HepG2 (cell line): ENCODE measurements around the gene FNDC3B. TPM values are rescaled to one million over a fixed set of nuclear protein-coding genes. Genes with fewer than 3 reads are reported as not detected.
A peak's percentile ranks its signal among the peaks of the same experiment; 100 is the strongest.

Experiments
- ATAC-seq: fragments of 200-7000 bp; cut with Tn5 transposase; 3 replicates; pipeline ENCODE4 v1.9.1; 2020; ENCODE audit warnings: mild to moderate bottlenecking, moderate library complexity
- BruUV-seq: library from RNA; stranded (reverse); fragments of 400-500 nt; replicated peaks from 2 replicates; lab custom pipeline; 2021; lab: Mats Ljungman, UMichigan
- CTCF ChIA-PET: fragments of 300-600 bp; formaldehyde crosslinking; extraction: SDS; loops from one replicate; lab custom pipeline; 2021; ENCODE audit warnings: low total read pairs, inconsistent platforms, low intra/inter-chr PET ratio; lab: Yijun Ruan, JAX
- POLR2A ChIA-PET: fragments of 350-600 bp; sonication (Branson Sonifier 250); formaldehyde crosslinking; loops from one replicate; lab custom pipeline; 2020; ENCODE audit warnings: antibody characterized with exemption, inconsistent platforms; lab: Yijun Ruan, JAX
- DNase-seq: peaks from one replicate; pipeline ENCODE4 v3.0.0-alpha.2; 2015; ENCODE audit warnings: low spot score
- FAIRE-seq: peaks from 3 replicates; lab custom pipeline; 2011; peaks lifted over from hg19 to GRCh38; lab: Jason Lieb, UNC
- H2AFZ ChIP-seq: one replicate; pipeline ENCODE4 v1.6.1; 2011; ENCODE audit warnings: low read length, inconsistent platforms
- H3K27ac ChIP-seq: fragments of 300-600 bp; 3 replicates; pipeline ENCODE4 v1.8.0; 2011; ENCODE audit warnings: mixed run types, mild to moderate bottlenecking, mixed read lengths, low read length, inconsistent platforms; ENCODE audit not compliant: insufficient read depth; ENCODE audit errors: extremely low read length
- H3K27me3 ChIP-seq, 2 experiments: fragments of 200-600 bp in 1 of 2; 2 replicates in 1 of 2; 3 replicates in 1 of 2; pipeline versions ENCODE4 v1.6.0 to v1.8.0; 2011; ENCODE audit warnings: low read length in 2 of 2, mild to moderate bottlenecking in 2 of 2, moderate library complexity in 2 of 2, inconsistent platforms in 1 of 2; ENCODE audit not compliant: insufficient read depth in 2 of 2, control insufficient read depth in 1 of 2
- H3K36me3 ChIP-seq, 2 experiments: fragments of 200-600 bp in 1 of 2; replicated peaks in 1 of 2; 2 replicates in 1 of 2; 3 replicates in 1 of 2; pipeline versions ENCODE4 v1.5.1 to v1.8.0; 2011; ENCODE audit warnings: low read length in 2 of 2, inconsistent platforms in 1 of 2; ENCODE audit not compliant: insufficient read depth in 2 of 2, control insufficient read depth in 1 of 2
- H3K4me1 ChIP-seq: 2 replicates; pipeline ENCODE4 v1.5.1; 2012; ENCODE audit warnings: low read length, inconsistent platforms; ENCODE audit not compliant: insufficient read depth
- H3K4me2 ChIP-seq: 2 replicates; pipeline ENCODE4 v1.6.0; 2011; ENCODE audit warnings: low read depth, low read length, inconsistent platforms
- H3K4me3 ChIP-seq, 3 experiments: fragments of 200-600 bp in 1 of 3; sonication (generic), shearing (Covaris generic) in 1 of 3; replicated peaks in 1 of 3; 2 replicates each; pipeline ENCODE4 v1.5.1; 2011 to 2016; ENCODE audit warnings: low read length in 3 of 3, inconsistent platforms in 2 of 3, low read depth in 2 of 3, mild to moderate bottlenecking in 2 of 3, control low read depth in 1 of 3, mixed read lengths in 1 of 3; ENCODE audit not compliant: insufficient read depth in 1 of 3
- H3K79me2 ChIP-seq: one replicate; pipeline ENCODE4 v1.6.1; 2011; ENCODE audit warnings: low read length, inconsistent platforms; ENCODE audit not compliant: insufficient read depth
- H3K9ac ChIP-seq: 2 replicates; pipeline ENCODE4 v1.6.0; 2011; ENCODE audit warnings: mild to moderate bottlenecking, low read depth, low read length, inconsistent platforms; ENCODE audit not compliant: insufficient read depth
- H3K9me3 ChIP-seq: 2 replicates; pipeline ENCODE4 v1.5.1; 2012; ENCODE audit warnings: mild to moderate bottlenecking, low read length
- H4K20me1 ChIP-seq: 2 replicates; pipeline ENCODE4 v1.6.0; 2011; ENCODE audit warnings: inconsistent platforms, mild to moderate bottlenecking, low read length, moderate library complexity; ENCODE audit not compliant: insufficient read depth
- AGO2 ChIP-seq: fragments of 200-400 bp; formaldehyde crosslinking; optimal IDR thresholded peaks from 2 replicates; pipeline ENCODE3; 2017; ENCODE audit warnings: mild to moderate bottlenecking, low read depth, low read length, moderate library complexity
- JUNB ChIP-seq: sonication (generic); formaldehyde crosslinking; IDR thresholded peaks from 2 replicates; pipeline ENCODE4 v1.8.0; 2022; ENCODE audit warnings: missing genetic modification reagents, mild to moderate bottlenecking, borderline replicate concordance
- PAF1 ChIP-seq: IDR thresholded peaks from 2 replicates; pipeline ENCODE4 v1.6.1; 2016; ENCODE audit warnings: missing genetic modification reagents, missing compliant biosample characterization
- POLR2AphosphoS2 ChIP-seq: IDR thresholded peaks from 2 replicates; pipeline ENCODE4 v1.6.1; 2011; ENCODE audit warnings: low read depth, low read length, improper control_type of control experiment
- POLR2G ChIP-seq: fragments of 200-400 bp; formaldehyde crosslinking; IDR thresholded peaks from 2 replicates; pipeline ENCODE4 v1.6.1; 2018; ENCODE audit warnings: mild to moderate bottlenecking, low read depth, low read length, moderate library complexity
- RBM22 ChIP-seq: fragments of 200-400 bp; formaldehyde crosslinking; optimal IDR thresholded peaks from 2 replicates; pipeline ENCODE3; 2017; ENCODE audit warnings: mild to moderate bottlenecking, low read length, moderate library complexity
- REXO4 ChIP-seq: sonication (generic); formaldehyde crosslinking; IDR thresholded peaks from 2 replicates; pipeline ENCODE4 v1.8.0; 2022; ENCODE audit warnings: missing genetic modification reagents, mild to moderate bottlenecking, borderline replicate concordance
- SIX4 ChIP-seq: sonication (generic); formaldehyde crosslinking; IDR thresholded peaks from 2 replicates; pipeline ENCODE4 v1.4.0; 2020; ENCODE audit warnings: missing genetic modification reagents
- SMARCE1 ChIP-seq: fragments of 450-650 bp; IDR thresholded peaks from 2 replicates; pipeline ENCODE4 v1.6.1; 2017; ENCODE audit warnings: borderline replicate concordance
- TCF7 ChIP-seq: sonication (generic); IDR thresholded peaks from 2 replicates; pipeline ENCODE4 v1.6.1; 2016; ENCODE audit warnings: antibody characterized with exemption, low read depth
- THAP8 ChIP-seq: sonication (generic); formaldehyde crosslinking; IDR thresholded peaks from 2 replicates; pipeline ENCODE4 v1.5.1; 2020; ENCODE audit warnings: missing genetic modification reagents, mild to moderate bottlenecking, borderline replicate concordance
- ZGPAT ChIP-seq: IDR thresholded peaks from 2 replicates; pipeline ENCODE4 v1.6.1; 2016; ENCODE audit warnings: mild to moderate bottlenecking
- ZNF501 ChIP-seq: sonication (generic); formaldehyde crosslinking; IDR thresholded peaks from 2 replicates; pipeline ENCODE4 v1.5.1; 2020; ENCODE audit warnings: mild to moderate bottlenecking, moderate library complexity, missing genetic modification reagents
- ZNF598 ChIP-seq: sonication (generic); formaldehyde crosslinking; IDR thresholded peaks from 2 replicates; pipeline ENCODE4 v1.5.1; 2020; ENCODE audit warnings: mild to moderate bottlenecking, missing genetic modification reagents, borderline replicate concordance
- WGBS: methylation state at CpG from one replicate; pipeline ENCODE4 v1.1.6; 2017; ENCODE audit warnings: low lambda C conversion rate; 5-methylcytosine and 5-hydroxymethylcytosine counted together
- in situ Hi-C: cut with HindIII; loops from 2 replicates; pipeline ENCODE4 v1.10.0; 2017; ENCODE audit warnings: low pct_unique_long_range_greater_than_20kb; ENCODE audit not compliant: extremely low pct_ligation_motif_present
- intact Hi-C: fragments of 100-400 bp; cut with micrococcal nuclease; formaldehyde crosslinking; loops from one replicate; pipeline ENCODE4 v1.10.0; 2022; ENCODE audit not compliant: unreplicated experiment
- polyA plus RNA-seq, 8 experiments: library from polyadenylated mRNA; depleted of rRNA in 3 of 8; stranded (reverse) in 7 of 8; unstranded in 1 of 8; fragments of >200 nt; fragmentation: Illumina TruSeq in 4 of 8; extraction: Trizol in 4 of 8; gene quantifications; 2 replicates each; pipeline versions ENCODE4 v1.2.1 to v1.2.3, GENCODE V29; 2011 to 2016; ENCODE audit warnings: low read depth in 4 of 8, missing spikeins in 1 of 8, mixed read lengths in 1 of 8; ENCODE audit not compliant: insufficient read depth in 1 of 8
- total RNA-seq, 5 experiments: library from RNA; depleted of rRNA; stranded (reverse); fragments of >200 nt; fragmentation: Illumina TruSeq; extraction: Trizol; gene quantifications; 2 replicates each; pipeline ENCODE4 v1.2.3, GENCODE V29; 2016; ENCODE audit warnings: low read depth in 1 of 5

The FNDC3B gene
- total and polyA plus RNA-seq, 2 of the 13 experiments (the other 11 are each of a cell fraction or from before 2014, with no cell fraction given) = 74.8 to 103 TPM

- Histone ChIP-seq H3K27ac (peak overlapping the region; percentile 8), H3K79me2 (peaks cover 71% of the 10 kb centered on the region), H2AFZ (no peak overlapping the region), H3K4me3 (no peak overlapping the region), H3K4me2 (no peak overlapping the region), H4K20me1 (peaks cover 97% of the 10 kb centered on the region), H3K27me3 (no peaks in the 10 kb centered on the region), H3K4me1 (peaks cover 44% of the 10 kb centered on the region), H3K9me3 (no peaks in the 10 kb centered on the region), H3K36me3 (peaks cover 34 to 97% of the 10 kb centered on the region in 2 experiments), H3K9ac (no peak overlapping the region)
- no peak for DNase-seq
- ATAC-seq = no peak
- in situ Hi-C loops = no loop called here
- WGBS = 94% methylated on average over 3 of the region's 3 CpGs
- ChIA-PET CTCF (no interaction called here), POLR2A (no interaction called here)
- BruUV-seq = TSS peak; percentile 2
- TF ChIP-seq THAP8 = no peak
- TF ChIP-seq AGO2 = peak; percentile 13
- TF ChIP-seq RBM22 = peak; percentile 95
- 0 out of 2 replicates have a peak, but pooled peaks have one; percentile 15 for TF ChIP-seq POLR2G
- no peak for FAIRE-seq
- intact Hi-C loops = no loop called here
Observed at GRCh38 chr3:172286548-172287148, 247.3 kb downstream of the FNDC3B start.

GRCh38 chr3:172287937-172288477, 248.6 kb downstream of the FNDC3B start:
- 98% methylated on average over 4 of the region's 4 CpGs for WGBS
- ChIA-PET CTCF (no interaction called here), POLR2A (no interaction called here)
- TF ChIP-seq POLR2AphosphoS2 (no peak), SIX4 (CRISPR knock-in tag) (no peak), RBM22 (peak; percentile 85), ZGPAT (CRISPR knock-in tag) (no peak), SMARCE1 (no peak), TCF7 (no peak), ZNF598 (CRISPR knock-in tag) (no peak), JUNB (CRISPR knock-in tag) (no peak), AGO2 (peak; percentile 17), ZNF501 (CRISPR knock-in tag) (no peak), PAF1 (CRISPR knock-in tag) (peak; percentile 61; the same call in 1 of the 2 replicates), REXO4 (CRISPR knock-in tag) (no peak)
- no peak overlapping the region for H3K4me2 ChIP-seq
- H3K4me1 ChIP-seq = peaks cover 31% of the 10 kb centered on the region
- peaks cover 70% of the 10 kb centered on the region for H3K79me2 ChIP-seq
- FAIRE-seq = no peak
- no peaks in the 10 kb centered on the region for H3K9me3 ChIP-seq
- DNase-seq = no peak
- no TSS peak for BruUV-seq
- in situ Hi-C loops (no loop called here), intact Hi-C loops (no loop called here)
- ATAC-seq = no peak
- H3K9ac ChIP-seq = no peak overlapping the region
- H2AFZ ChIP-seq = no peak overlapping the region
- peaks cover 33 to 98% of the 10 kb centered on the region in 2 experiments for H3K36me3 ChIP-seq
- peaks cover 97% of the 10 kb centered on the region for H4K20me1 ChIP-seq
- no peak overlapping the region for H3K4me3 ChIP-seq
- H3K27ac ChIP-seq = no peak overlapping the region
- H3K27me3 ChIP-seq = no peaks in the 10 kb centered on the region
